HG03196 (cell line): ENCODE measurements around the gene ZNF69.

Source experiments
- ATAC-seq: cut with Tn5 transposase; IDR thresholded peaks from one replicate; pipeline ENCODE4 v1.9.1; 2021; ENCODE audit not compliant: unreplicated experiment

The ZNF69 gene

GRCh38 chr19:11950312-11950711 is 62.7 kb downstream of the ZNF69 start:
- ATAC-seq, result no peak
